K562 (cell line): Measurements from ENCODE around the gene TBL1XR1. TPM values are rescaled to one million over a fixed set of nuclear protein-coding genes. Genes with fewer than 3 reads are reported as not detected.

Source experiments
- ARID1B ChIP-seq: fragments of 450-650 bp; IDR thresholded peaks from 2 replicates; pipeline ENCODE4 v1.6.1; 2016; ENCODE audit warnings: antibody characterized with exemption, mild to moderate bottlenecking, inconsistent platforms
- ARID4B ChIP-seq: sonication (generic); formaldehyde crosslinking; IDR thresholded peaks from 2 replicates; pipeline ENCODE4 v1.8.0; 2022; ENCODE audit warnings: mild to moderate bottlenecking, missing genetic modification reagents
- ATF6 ChIP-seq: sonication (generic); formaldehyde crosslinking; IDR thresholded peaks from 2 replicates; pipeline ENCODE4 v1.4.0; 2020; ENCODE audit warnings: mild to moderate bottlenecking, missing genetic modification reagents
- CBFA2T3 ChIP-seq: fragments of 450-650 bp; IDR thresholded peaks from 2 replicates; pipeline ENCODE4 v1.6.1; 2017
- HDAC1 ChIP-seq, 2 experiments: fragments of 450-650 bp; IDR thresholded peaks; 2 replicates each; pipeline ENCODE4 v1.6.1; 2016 to 2017; ENCODE audit warnings: inconsistent platforms in 1 of 2, mild to moderate bottlenecking in 1 of 2, moderate library complexity in 1 of 2
- HDAC8 ChIP-seq: fragments of 450-650 bp; IDR thresholded peaks from 2 replicates; pipeline ENCODE4 v1.6.1; 2016; ENCODE audit warnings: mild to moderate bottlenecking, missing genetic modification characterization, moderate library complexity, missing compliant biosample characterization
- PRDM10 ChIP-seq: fragments of 450-650 bp; IDR thresholded peaks from 2 replicates; pipeline ENCODE4 v1.6.1; 2018; ENCODE audit not compliant: partially characterized antibody
- TEAD1 ChIP-seq, 2 experiments: fragments of 450-650 bp in 1 of 2; sonication (generic) in 1 of 2; formaldehyde crosslinking; IDR thresholded peaks; 2 replicates each; pipeline versions ENCODE4 v1.4.0 to v1.8.0; 2020 to 2022; ENCODE audit warnings: mild to moderate bottlenecking in 2 of 2, missing genetic modification reagents in 1 of 2
- polyA plus RNA-seq, 8 experiments: library from polyadenylated mRNA; depleted of rRNA in 4 of 8; stranded (reverse) in 5 of 8; unstranded in 3 of 8; fragments of >200 nt; fragmentation: Nextera tagmentation in 2 of 8; fragmentation: Illumina TruSeq in 1 of 8; extraction: Ambion mirVana in 2 of 8; extraction: Trizol in 1 of 8; gene quantifications; 2 replicates each; pipeline versions ENCODE4 v1.2.1 to v1.2.3, GENCODE V29; 2011 to 2014; ENCODE audit warnings: inconsistent platforms in 1 of 8, missing spikeins in 1 of 8
- total RNA-seq, 7 experiments: library from RNA; depleted of rRNA in 6 of 7; stranded (reverse); fragments of >200 nt in 6 of 7; fragmentation: Illumina TruSeq in 2 of 7; extraction: Trizol in 2 of 7; gene quantifications; 2 replicates each; pipeline versions ENCODE4 v1.2.1 to v1.2.3, GENCODE V29; 2011 to 2021; ENCODE audit warnings: low replicate concordance in 1 of 7

TBL1XR1 gene
- total and polyA plus RNA-seq, 9 of the 15 experiments (the other 6 are each of a cell fraction or from before 2014, with no cell fraction given), result 19.6 to 171 (median 83.3) TPM

GRCh38 chr3:177179281-177180067 is 17.8 kb downstream of the TBL1XR1 start (continued):
- TF ChIP-seq ARID4B (CRISPR knock-in tag) (0 out of 2 replicates have a peak, but pooled peaks have one; percentile 24), HDAC1 (IDR thresholded peaks at IDR 0.05) (0 out of 4 replicates have a peak, but pooled peaks of 1 of the 2 experiments have one; percentile 29), PRDM10 (peak; percentile 80), ARID1B (peak; percentile 54), TEAD1 (CRISPR knock-in tag; IDR thresholded peaks at IDR 0.05) (peak in 1 of 2 experiments; percentile 31; a peak in 1 of 4 replicates), ATF6 (0 out of 2 replicates have a peak, but pooled peaks have one; percentile 28), CBFA2T3 (peak; percentile 49), HDAC8 (no peak)
